Measurements from ENCODE around the gene PCDHGA1.
A peak's percentile ranks its signal among the peaks of the same experiment; 100 is the strongest.

Gene PCDHGA1

DNA sequence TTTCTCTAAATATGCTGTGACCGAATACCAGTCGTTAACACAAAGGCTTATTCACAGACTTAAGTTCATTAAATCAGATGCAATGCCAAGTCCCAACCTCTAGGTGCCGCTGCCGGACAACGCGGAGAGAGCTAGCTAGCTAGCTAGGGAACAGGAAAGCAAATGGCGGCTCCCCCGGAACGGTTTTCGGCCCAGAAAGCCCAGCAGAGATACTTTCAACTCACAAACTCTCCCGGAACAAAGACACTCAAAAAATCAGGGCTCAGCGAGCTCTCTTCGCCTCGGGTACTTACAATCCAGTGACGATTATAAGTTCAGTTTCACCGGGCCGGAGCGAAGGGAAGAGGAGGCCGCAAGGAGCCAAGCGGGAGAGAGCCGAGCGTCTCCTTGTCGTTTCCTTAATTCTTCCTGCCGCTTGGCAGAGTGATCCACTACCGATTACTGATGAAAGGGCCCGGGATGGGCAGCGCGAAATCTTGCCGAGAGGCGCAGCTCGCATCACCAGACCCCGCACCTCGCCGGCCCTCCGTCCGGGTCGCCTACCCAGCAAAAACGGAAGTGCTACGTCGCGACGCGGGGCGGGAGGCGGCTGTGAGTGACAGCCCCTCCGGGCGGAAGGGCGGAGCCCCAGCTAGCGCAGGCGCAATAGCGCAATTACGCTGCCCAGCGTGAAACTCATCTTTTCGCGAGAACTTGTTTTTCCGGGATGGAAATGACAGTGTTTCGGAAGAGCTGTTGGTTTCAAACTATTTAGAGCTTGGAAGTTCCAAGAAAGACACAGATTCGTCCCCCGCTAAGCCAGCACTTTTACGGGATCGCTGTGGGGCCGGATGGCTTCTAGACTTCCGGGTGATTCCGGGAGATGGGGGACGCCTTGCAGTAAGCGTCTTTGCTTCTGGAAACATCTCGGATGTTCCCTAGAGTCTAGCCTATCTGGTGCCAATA lies 9.8 kb upstream of the PCDHGA1 start, which contains the start of gene TAF7 (continued):
- no peak for TF ChIP-seq ZNF239 (tag by site-specific recombination; IDR thresholded peaks at IDR 0.05)
- TF ChIP-seq ZNF792 (tag by site-specific recombination; IDR thresholded peaks at IDR 0.05): no peak
- TF ChIP-seq ZFHX2 (tag by site-specific recombination; conservative IDR thresholded peaks at IDR 0.05): peak; percentile 17; the same call in 1 of the 2 replicates
- 0 out of 2 replicates have a peak, but pooled peaks have one; percentile 6 for TF ChIP-seq KLF9 (tag by site-specific recombination; IDR thresholded peaks at IDR 0.05; ENCODE audit: low read depth)
- TF ChIP-seq, protein P1, sequence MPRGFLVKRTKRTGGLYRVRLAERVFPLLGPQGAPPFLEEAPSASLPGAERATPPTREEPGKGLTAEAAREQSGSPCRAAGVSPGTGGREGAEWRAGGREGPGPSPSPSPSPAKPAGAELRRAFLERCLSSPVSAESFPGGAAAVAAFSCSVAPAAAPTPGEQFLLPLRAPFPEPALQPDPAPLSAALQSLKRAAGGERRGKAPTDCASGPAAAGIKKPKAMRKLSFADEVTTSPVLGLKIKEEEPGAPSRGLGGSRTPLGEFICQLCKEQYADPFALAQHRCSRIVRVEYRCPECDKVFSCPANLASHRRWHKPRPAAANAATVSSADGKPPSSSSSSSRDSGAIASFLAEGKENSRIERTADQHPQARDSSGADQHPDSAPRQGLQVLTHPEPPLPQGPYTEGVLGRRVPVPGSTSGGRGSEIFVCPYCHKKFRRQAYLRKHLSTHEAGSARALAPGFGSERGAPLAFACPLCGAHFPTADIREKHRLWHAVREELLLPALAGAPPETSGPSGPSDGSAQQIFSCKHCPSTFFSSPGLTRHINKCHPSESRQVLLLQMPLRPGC (tag by site-specific recombination; IDR thresholded peaks at IDR 0.05): no peak
- no peak for TF ChIP-seq REST (tag by site-specific recombination; IDR thresholded peaks at IDR 0.05)
- no peak for TF ChIP-seq ZNF211 (tag by site-specific recombination; IDR thresholded peaks at IDR 0.05; ENCODE audit: low read depth)
- TF ChIP-seq ZNF549 (tag by site-specific recombination; IDR thresholded peaks at IDR 0.05): no peak
- TF ChIP-seq ZNF548 (tag by site-specific recombination; IDR thresholded peaks at IDR 0.05): no peak
- no peak for TF ChIP-seq ZNF354C (tag by site-specific recombination; IDR thresholded peaks at IDR 0.05; ENCODE audit: borderline replicate concordance, low read depth)
- no peak for TF ChIP-seq ZNF175 (tag by site-specific recombination; IDR thresholded peaks at IDR 0.05)
- TF ChIP-seq ZNF76 (tag by site-specific recombination; IDR thresholded peaks at IDR 0.05; ENCODE audit: borderline replicate concordance, low read depth): no peak; the same call in 1 of the 2 replicates
- TF ChIP-seq ZNF426 (tag by site-specific recombination; IDR thresholded peaks at IDR 0.05): no peak; the same call in 1 of the 2 replicates
- TF ChIP-seq, protein P2, sequence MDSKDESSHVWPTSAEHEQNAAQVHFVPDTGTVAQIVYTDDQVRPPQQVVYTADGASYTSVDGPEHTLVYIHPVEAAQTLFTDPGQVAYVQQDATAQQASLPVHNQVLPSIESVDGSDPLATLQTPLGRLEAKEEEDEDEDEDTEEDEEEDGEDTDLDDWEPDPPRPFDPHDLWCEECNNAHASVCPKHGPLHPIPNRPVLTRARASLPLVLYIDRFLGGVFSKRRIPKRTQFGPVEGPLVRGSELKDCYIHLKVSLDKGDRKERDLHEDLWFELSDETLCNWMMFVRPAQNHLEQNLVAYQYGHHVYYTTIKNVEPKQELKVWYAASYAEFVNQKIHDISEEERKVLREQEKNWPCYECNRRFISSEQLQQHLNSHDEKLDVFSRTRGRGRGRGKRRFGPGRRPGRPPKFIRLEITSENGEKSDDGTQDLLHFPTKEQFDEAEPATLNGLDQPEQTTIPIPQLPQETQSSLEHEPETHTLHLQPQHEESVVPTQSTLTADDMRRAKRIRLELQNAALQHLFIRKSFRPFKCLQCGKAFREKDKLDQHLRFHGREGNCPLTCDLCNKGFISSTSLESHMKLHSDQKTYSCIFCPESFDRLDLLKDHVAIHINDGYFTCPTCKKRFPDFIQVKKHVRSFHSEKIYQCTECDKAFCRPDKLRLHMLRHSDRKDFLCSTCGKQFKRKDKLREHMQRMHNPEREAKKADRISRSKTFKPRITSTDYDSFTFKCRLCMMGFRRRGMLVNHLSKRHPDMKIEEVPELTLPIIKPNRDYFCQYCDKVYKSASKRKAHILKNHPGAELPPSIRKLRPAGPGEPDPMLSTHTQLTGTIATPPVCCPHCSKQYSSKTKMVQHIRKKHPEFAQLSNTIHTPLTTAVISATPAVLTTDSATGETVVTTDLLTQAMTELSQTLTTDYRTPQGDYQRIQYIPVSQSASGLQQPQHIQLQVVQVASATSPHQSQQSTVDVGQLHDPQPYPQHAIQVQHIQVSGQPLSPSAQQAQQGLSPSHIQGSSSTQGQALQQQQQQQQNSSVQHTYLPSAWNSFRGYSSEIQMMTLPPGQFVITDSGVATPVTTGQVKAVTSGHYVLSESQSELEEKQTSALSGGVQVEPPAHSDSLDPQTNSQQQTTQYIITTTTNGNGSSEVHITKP (tag by site-specific recombination; IDR thresholded peaks at IDR 0.05): no peak
- TF ChIP-seq ZNF510 (tag by site-specific recombination; IDR thresholded peaks at IDR 0.05; ENCODE audit: insufficient replicate concordance): peak; percentile 3
- no peak for TF ChIP-seq ZNF433 (tag by site-specific recombination; IDR thresholded peaks at IDR 0.05; ENCODE audit: low read depth)
- TF ChIP-seq, protein P3, sequence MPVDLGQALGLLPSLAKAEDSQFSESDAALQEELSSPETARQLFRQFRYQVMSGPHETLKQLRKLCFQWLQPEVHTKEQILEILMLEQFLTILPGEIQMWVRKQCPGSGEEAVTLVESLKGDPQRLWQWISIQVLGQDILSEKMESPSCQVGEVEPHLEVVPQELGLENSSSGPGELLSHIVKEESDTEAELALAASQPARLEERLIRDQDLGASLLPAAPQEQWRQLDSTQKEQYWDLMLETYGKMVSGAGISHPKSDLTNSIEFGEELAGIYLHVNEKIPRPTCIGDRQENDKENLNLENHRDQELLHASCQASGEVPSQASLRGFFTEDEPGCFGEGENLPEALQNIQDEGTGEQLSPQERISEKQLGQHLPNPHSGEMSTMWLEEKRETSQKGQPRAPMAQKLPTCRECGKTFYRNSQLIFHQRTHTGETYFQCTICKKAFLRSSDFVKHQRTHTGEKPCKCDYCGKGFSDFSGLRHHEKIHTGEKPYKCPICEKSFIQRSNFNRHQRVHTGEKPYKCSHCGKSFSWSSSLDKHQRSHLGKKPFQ (tag by site-specific recombination; IDR thresholded peaks at IDR 0.05): no peak
- TF ChIP-seq KLF8 (tag by site-specific recombination; IDR thresholded peaks at IDR 0.05): peak; percentile 67
- TF ChIP-seq PRDM6 (tag by site-specific recombination; IDR thresholded peaks at IDR 0.05): no peak
- TF ChIP-seq ZNF335 (tag by site-specific recombination; conservative IDR thresholded peaks at IDR 0.05): peak; percentile 60
- TF ChIP-seq, protein P4, sequence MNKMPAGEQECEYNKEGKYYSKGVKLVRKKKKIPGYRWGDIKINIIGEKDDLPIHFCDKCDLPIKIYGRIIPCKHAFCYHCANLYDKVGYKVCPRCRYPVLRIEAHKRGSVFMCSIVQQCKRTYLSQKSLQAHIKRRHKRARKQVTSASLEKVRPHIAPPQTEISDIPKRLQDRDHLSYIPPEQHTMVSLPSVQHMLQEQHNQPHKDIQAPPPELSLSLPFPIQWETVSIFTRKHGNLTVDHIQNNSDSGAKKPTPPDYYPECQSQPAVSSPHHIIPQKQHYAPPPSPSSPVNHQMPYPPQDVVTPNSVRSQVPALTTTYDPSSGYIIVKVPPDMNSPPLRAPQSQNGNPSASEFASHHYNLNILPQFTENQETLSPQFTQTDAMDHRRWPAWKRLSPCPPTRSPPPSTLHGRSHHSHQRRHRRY (tag by site-specific recombination; IDR thresholded peaks at IDR 0.05): no peak
